Activated naive CD8-positive, alpha-beta T cell treated with anti-CD3 and anti-CD28 coated beads for 36 hours (primary cell): ENCODE measurements around the gene FSTL5. TPM values are rescaled to one million over a fixed set of nuclear protein-coding genes. Genes with fewer than 3 reads are reported as not detected.

Experiments used
- DNase-seq: peaks from one replicate; pipeline ENCODE4 v3.0.0; 2021
- H3K27ac Mint-ChIP-seq: one replicate; pipeline ENCODE4 v1.8.0; 2022; ENCODE audit warnings: mild to moderate bottlenecking, moderate library complexity, mixed read lengths
- H3K27me3 Mint-ChIP-seq: one replicate; pipeline ENCODE4 v1.8.0; 2022; ENCODE audit warnings: mild to moderate bottlenecking, mixed read lengths
- H3K36me3 Mint-ChIP-seq: one replicate; pipeline ENCODE4 v1.8.0; 2021; ENCODE audit warnings: mild to moderate bottlenecking, mixed read lengths
- H3K4me1 Mint-ChIP-seq: one replicate; pipeline ENCODE4 v1.8.0; 2021; ENCODE audit warnings: mixed read lengths
- H3K4me3 Mint-ChIP-seq: one replicate; pipeline ENCODE4 v1.8.0; 2022; ENCODE audit warnings: mild to moderate bottlenecking, moderate library complexity, mixed read lengths
- H3K9me3 Mint-ChIP-seq: one replicate; pipeline ENCODE4 v1.8.0; 2022; ENCODE audit warnings: mixed read lengths
- total RNA-seq, 2 experiments: library from RNA; stranded (reverse); gene quantifications; one replicate each; pipeline ENCODE4 v1.2.3, GENCODE V29; 2021

FSTL5 gene
- total RNA-seq, 2 experiments from 2014 or later: not detected

DNA sequence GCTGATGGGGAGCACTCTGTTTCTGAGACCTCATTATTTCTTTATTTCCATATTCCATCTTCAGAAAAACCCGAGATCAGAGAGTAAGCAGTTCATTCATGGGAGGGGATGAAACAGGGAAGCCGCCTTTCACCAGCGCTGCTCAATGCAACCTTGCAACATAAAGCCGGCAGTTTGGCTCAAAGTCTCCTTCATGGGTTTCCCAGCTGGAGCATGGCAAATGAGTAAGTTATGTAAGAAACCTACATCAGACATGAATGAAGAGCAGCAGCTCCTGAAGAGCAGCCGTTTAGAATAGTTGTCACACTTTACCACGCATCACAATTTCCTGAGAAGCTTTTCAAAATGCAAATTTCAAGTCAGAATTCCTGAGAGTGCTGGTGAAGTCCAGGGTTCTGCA, 578.8 kb downstream of the FSTL5 start:
- no peak overlapping the region for H3K27ac Mint-ChIP-seq
- no peak overlapping the region for H3K4me3 Mint-ChIP-seq
- H3K27me3 Mint-ChIP-seq: no peaks in the 10 kb centered on the region
- peaks cover 5% of the 10 kb centered on the region for H3K9me3 Mint-ChIP-seq
- DNase-seq: no peak
- no peaks in the 10 kb centered on the region for H3K4me1 Mint-ChIP-seq
- no peaks in the 10 kb centered on the region for H3K36me3 Mint-ChIP-seq

- H3K9me3 Mint-ChIP-seq: peaks cover 2% of the 10 kb centered on the region
- no peaks in the 10 kb centered on the region for H3K4me1 Mint-ChIP-seq
- no peak overlapping the region for H3K27ac Mint-ChIP-seq
- H3K27me3 Mint-ChIP-seq: no peaks in the 10 kb centered on the region
- no peak for DNase-seq
- H3K4me3 Mint-ChIP-seq: no peak overlapping the region
- no peaks in the 10 kb centered on the region for H3K36me3 Mint-ChIP-seq
Measured at GRCh38 chr4:161583549-161583948, 580.3 kb downstream of the FSTL5 start.

- H3K27me3 Mint-ChIP-seq: no peaks in the 10 kb centered on the region
- no peaks in the 10 kb centered on the region for H3K36me3 Mint-ChIP-seq
- DNase-seq: no peak
- no peaks in the 10 kb centered on the region for H3K4me1 Mint-ChIP-seq
- no peak overlapping the region for H3K27ac Mint-ChIP-seq
- peaks cover 2% of the 10 kb centered on the region for H3K9me3 Mint-ChIP-seq
- H3K4me3 Mint-ChIP-seq: no peak overlapping the region
Measured at GRCh38 chr4:161581262-161582230, 582.3 kb downstream of the FSTL5 start.

- no peak for DNase-seq
- Mint-ChIP-seq H3K27ac (no peak overlapping the region), H3K36me3 (no peaks in the 10 kb centered on the region), H3K4me1 (no peaks in the 10 kb centered on the region), H3K9me3 (peaks cover 10% of the 10 kb centered on the region), H3K4me3 (no peak overlapping the region), H3K27me3 (no peaks in the 10 kb centered on the region)
Measured at GRCh38 chr4:161577579-161578301, 586.1 kb downstream of the FSTL5 start.

DNA sequence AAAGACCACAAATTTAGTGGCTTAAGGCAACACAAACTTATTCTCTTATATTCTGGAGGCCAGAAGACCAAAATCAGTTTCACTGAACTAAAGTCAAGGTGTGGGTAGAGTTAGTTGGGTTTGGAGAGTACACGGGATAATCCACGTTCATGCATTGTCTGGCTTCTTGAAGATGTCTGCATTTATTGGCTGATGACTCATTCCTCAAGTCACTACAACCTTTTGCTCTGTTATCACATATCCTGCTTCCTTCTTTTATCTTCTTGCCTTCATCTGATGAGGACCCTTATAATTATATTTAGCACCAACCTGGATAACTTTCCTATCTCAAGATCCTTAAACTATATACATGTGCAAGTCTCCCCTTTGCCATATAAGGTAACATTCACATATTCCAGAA, 590.0 kb downstream of the FSTL5 start:
- Mint-ChIP-seq H3K4me1 (no peaks in the 10 kb centered on the region), H3K4me3 (no peak overlapping the region)

DNA sequence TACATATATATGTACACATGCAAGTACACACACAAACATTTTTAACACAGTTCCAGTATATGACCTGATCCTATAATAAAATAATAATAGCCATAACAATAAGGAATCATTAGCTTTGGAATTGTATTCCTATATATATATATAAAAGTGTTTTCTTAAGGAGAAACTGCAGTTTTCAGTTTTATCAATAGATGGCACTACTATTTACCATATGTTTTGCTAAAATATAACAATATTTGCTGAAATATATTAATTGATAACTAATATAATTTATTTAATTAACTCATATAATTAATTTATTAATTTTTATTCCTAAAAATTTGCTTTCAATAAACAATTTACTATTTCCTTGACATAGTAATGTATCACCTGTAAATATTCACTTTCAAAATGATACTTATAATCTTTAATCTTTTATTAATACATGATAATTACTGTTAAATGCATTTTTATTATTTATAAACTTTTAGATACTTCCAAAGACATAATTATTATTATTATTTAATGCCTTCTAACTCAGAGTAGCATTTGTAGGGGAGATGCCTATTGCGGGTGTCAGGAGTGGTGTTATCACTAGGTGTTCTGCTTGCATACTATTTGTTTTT, 599.5 kb downstream of the FSTL5 start:
- H3K27ac Mint-ChIP-seq: no peak overlapping the region
- H3K4me1 Mint-ChIP-seq: no peaks in the 10 kb centered on the region
- peaks cover 2% of the 10 kb centered on the region for H3K9me3 Mint-ChIP-seq
- H3K27me3 Mint-ChIP-seq: no peaks in the 10 kb centered on the region
- no peak overlapping the region for H3K4me3 Mint-ChIP-seq
- no peaks in the 10 kb centered on the region for H3K36me3 Mint-ChIP-seq
- DNase-seq: no peak

More for the DNA sequence above, 590.0 kb downstream of the FSTL5 start:
- Mint-ChIP-seq H3K27me3 (no peaks in the 10 kb centered on the region), H3K36me3 (no peaks in the 10 kb centered on the region), H3K27ac (no peak overlapping the region), H3K9me3 (peaks cover 8% of the 10 kb centered on the region)
- DNase-seq: no peak

DNA sequence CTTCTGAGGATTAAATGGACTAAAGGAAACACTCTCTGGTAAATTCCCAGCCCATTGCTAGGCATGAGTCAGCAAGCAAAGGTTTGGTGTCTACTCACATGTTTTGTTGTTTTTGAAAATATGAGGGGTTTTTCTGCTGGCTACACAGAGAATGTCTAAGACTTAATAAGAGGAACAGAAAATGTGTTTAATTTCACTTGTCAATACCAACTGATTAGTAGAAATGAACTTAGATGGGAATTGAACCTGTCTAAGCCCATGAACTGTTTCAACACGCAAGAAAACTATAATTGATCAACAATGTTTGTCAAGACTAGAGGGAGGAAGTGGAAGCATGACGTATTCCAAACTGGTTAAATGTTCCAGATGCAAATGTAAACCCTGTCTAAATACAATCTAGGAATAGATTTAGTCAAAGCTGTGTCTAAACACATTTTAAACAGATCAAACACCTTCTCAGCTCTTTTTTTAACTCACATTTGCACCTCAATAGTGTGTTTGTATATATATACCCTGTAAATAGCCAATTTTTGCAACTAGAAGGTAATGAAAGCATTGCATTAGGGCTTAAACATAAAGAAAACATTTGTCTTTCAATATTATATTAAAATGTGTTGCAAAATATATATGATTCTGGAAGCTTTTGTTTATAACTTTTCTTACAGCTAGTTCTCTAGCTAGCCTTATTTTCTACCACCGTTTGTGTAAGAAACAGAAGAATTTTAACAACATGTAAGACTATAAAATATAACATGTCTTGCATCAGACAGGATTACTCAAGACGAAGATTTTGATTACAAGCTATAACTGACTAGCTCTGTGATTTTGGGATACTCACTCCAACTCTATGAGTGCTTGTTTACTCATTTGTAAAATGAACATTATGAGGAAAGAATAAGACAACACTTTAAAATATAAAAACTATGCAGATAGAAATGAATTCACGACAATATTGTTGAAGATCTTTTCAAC, 607.8 kb downstream of the FSTL5 start:
- no peaks in the 10 kb centered on the region for H3K4me1 Mint-ChIP-seq
- no peak for DNase-seq
- H3K27ac Mint-ChIP-seq: no peak overlapping the region
- H3K27me3 Mint-ChIP-seq: no peaks in the 10 kb centered on the region
- no peaks in the 10 kb centered on the region for H3K9me3 Mint-ChIP-seq
- H3K4me3 Mint-ChIP-seq: no peak overlapping the region
- no peaks in the 10 kb centered on the region for H3K36me3 Mint-ChIP-seq

DNA sequence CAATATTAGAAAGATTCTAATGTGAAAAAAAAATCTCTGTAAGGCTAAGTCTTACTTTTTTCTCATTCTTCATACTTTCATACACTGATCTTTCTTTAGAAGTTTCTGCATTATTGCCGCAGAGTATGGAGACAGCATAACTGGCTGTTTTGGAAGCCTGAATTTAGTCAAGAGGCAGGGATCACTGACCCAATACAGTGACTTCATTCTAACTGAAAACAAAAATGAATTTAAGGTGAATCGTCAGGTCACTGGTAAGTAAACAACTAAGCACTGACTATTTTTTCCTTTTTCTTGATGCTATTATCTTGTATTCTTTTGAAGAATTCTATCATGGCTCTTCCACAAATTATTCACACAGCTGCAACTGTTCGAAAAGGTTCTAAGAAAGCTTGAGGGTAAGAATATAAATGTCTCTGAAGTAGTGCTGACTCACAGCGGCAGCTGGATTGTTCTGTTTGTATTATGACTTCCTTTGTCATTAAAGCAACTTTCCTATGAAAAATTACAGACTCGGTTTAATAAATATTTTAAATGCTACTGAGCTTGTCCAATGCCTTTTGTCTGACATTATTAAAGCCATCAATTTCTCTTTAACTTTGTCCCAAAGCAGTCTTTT, 609.3 kb downstream of the FSTL5 start:
- Mint-ChIP-seq H3K27me3 (no peaks in the 10 kb centered on the region), H3K9me3 (no peaks in the 10 kb centered on the region), H3K4me1 (no peaks in the 10 kb centered on the region), H3K27ac (no peak overlapping the region), H3K36me3 (no peaks in the 10 kb centered on the region), H3K4me3 (no peak overlapping the region)
- DNase-seq: no peak

DNA sequence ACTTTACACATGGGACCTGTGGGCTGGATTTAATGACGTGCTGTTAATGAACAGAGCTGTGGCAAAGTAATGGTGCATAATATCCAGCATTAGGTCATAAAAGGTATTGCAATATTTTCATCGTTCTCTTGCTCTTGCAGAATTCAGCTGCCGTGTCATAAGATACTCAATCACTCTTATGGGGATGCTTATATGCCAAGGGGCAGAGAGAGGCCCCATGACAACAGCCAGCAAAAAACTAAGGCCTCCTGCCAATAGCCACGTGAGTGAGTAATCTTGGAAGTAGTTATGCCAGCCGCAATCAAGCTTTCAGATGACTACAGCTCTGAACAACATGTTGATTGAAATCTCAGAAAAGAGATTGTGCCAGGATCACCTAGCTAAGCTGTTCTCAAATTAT, 616.9 kb downstream of the FSTL5 start:
- Mint-ChIP-seq H3K27ac (no peak overlapping the region), H3K4me1 (no peaks in the 10 kb centered on the region)
- no peak for DNase-seq

GRCh38 chr4:161540265-161540664, 623.5 kb downstream of the FSTL5 start:
- H3K9me3 Mint-ChIP-seq: peaks cover 6% of the 10 kb centered on the region
- H3K4me3 Mint-ChIP-seq: no peak overlapping the region
- no peaks in the 10 kb centered on the region for H3K27me3 Mint-ChIP-seq
- DNase-seq: no peak
- no peaks in the 10 kb centered on the region for H3K36me3 Mint-ChIP-seq
- no peak overlapping the region for H3K27ac Mint-ChIP-seq
- H3K4me1 Mint-ChIP-seq: no peaks in the 10 kb centered on the region

More for the DNA sequence above, 616.9 kb downstream of the FSTL5 start:
- Mint-ChIP-seq H3K27me3 (no peaks in the 10 kb centered on the region), H3K4me3 (no peak overlapping the region), H3K9me3 (peaks cover 2% of the 10 kb centered on the region), H3K36me3 (no peaks in the 10 kb centered on the region)

DNA sequence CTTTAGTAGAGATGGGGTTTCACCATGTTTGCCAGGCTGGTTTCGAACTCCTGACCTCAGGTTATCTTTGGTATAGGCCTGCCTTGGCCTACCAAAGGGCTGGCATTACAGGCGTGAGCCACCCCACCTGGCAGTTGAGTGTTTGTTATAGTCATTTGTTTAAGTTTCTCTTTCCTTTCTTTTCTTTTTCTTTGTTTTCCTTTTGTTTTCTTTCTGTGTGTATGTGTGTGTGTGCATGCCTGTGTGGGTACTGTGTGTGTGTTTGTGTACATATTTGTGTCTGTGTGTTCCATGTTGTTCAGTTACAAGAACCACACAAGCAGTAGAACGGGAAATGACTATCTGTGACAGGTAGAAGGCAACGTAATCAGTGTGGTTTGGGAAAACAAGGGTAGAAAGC, 624.9 kb downstream of the FSTL5 start:
- no peak overlapping the region for H3K27ac Mint-ChIP-seq
- no peak for DNase-seq
- peaks cover 10% of the 10 kb centered on the region for H3K9me3 Mint-ChIP-seq
- no peaks in the 10 kb centered on the region for H3K36me3 Mint-ChIP-seq
- no peak overlapping the region for H3K4me3 Mint-ChIP-seq
- no peaks in the 10 kb centered on the region for H3K4me1 Mint-ChIP-seq
- H3K27me3 Mint-ChIP-seq: no peaks in the 10 kb centered on the region

- Mint-ChIP-seq H3K4me3 (no peak overlapping the region), H3K9me3 (peaks cover 9% of the 10 kb centered on the region), H3K36me3 (no peaks in the 10 kb centered on the region), H3K27ac (no peak overlapping the region), H3K4me1 (no peaks in the 10 kb centered on the region), H3K27me3 (no peaks in the 10 kb centered on the region)
- no peak for DNase-seq
Measured at GRCh38 chr4:161530710-161531109, 633.1 kb downstream of the FSTL5 start.

DNA sequence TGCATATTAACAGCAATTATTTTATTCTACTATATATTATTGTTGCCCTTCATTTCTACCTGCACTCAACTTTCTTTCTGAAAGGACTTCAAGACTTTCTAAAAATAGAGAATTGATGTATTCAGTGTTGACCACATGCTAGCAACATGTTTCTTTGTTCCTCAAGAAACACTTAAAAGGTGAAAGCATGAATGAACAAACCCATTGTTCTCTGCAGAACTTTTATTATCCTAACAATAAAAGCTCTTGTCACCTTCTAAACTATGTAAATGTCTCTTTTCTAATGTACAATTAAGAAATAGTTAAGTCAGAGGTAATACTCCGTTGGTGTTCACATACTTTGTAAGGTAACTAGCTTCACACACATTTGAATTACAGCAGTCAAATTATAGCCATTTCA, 638.7 kb downstream of the FSTL5 start:
- Mint-ChIP-seq H3K36me3 (no peaks in the 10 kb centered on the region), H3K27me3 (no peaks in the 10 kb centered on the region), H3K4me3 (no peak overlapping the region), H3K9me3 (peaks cover 4% of the 10 kb centered on the region), H3K27ac (no peak overlapping the region), H3K4me1 (no peaks in the 10 kb centered on the region)
- DNase-seq: no peak

GRCh38 chr4:161522031-161522430, 641.8 kb downstream of the FSTL5 start:
- Mint-ChIP-seq H3K4me1 (no peaks in the 10 kb centered on the region), H3K36me3 (no peaks in the 10 kb centered on the region), H3K27me3 (no peaks in the 10 kb centered on the region), H3K4me3 (no peak overlapping the region), H3K27ac (no peak overlapping the region), H3K9me3 (peaks cover 4% of the 10 kb centered on the region)
- DNase-seq: no peak
